ENCODE results near the gene GRAP.

The GRAP gene

DNA sequence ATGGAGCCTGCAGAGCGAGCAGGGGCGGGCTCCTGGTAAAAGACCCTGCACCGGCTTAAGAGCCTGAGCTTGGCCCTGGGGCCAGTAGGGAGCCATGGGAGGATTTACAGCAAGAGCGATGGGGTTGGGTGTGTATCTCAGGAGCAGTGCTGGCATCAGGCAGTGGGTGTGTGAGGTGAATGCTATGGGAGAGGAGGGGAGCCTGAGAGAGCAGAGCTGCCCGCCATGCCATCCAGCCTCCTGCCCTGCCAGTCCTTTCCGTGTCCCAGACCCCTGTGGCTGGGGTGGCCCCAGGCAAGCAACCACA is 65.5 kb downstream of the GRAP start:
- DNase-seq = no peak

DNA sequence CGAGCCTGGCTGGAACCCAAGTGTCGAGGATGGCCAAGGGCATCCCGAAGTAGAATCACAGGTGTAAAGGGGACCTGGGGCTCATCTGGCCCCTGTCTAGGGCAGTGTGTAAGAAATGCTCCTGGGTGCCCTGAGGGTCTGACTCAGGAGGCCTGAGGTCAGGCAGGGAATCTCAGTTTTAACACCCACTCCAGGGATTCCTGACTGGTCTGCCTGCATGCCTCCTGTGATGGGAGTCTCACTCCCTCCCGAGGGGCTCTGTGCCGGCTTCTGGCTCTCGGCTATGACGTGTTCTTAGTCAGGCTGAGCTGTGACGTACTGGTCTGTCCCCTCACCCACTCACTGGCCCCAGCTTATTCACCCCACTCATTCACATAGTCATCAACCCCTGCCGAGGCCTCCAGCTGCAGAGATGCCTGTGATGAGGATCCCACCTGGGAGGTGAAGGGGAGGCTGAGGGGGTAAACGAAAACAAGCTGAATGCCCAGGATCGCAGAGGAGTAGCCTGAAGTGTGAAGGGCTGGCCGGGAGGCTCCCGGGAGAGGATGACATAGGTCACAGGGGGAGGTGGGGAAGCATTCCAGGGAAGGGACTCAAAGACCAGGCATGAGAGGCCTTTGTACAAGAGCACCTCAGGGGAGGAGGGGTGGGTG is 65.9 kb downstream of the GRAP start:
- DNase-seq = no peak

GRCh38 chr17:18978655-18979054 is 68.1 kb downstream of the GRAP start:
- no peak for DNase-seq

- no peak for DNase-seq
These were observed 68.7 kb downstream of the GRAP start for GRCh38 chr17:18978050-18978449.

DNA sequence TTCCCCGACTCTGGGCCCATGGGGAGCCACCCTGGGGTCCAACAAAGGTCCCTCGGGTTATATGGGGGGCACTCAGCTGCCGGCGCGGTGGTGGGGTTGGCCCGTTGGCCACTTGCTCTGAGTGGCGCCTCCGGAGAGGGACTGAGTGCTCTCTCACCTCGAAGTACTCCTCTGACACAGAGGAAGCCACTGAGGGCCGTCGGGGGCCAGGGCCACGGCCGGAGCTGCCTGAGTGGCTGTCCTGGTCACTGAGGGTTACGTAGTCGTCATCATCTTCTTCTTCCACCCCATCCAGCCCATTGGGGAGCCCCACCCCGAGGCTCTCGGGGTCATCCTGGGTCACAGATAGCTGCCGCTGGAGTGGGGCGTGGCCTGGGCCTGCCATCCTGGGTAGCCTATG is 69.1 kb downstream of the GRAP start:
- DNase-seq = no peak

DNA sequence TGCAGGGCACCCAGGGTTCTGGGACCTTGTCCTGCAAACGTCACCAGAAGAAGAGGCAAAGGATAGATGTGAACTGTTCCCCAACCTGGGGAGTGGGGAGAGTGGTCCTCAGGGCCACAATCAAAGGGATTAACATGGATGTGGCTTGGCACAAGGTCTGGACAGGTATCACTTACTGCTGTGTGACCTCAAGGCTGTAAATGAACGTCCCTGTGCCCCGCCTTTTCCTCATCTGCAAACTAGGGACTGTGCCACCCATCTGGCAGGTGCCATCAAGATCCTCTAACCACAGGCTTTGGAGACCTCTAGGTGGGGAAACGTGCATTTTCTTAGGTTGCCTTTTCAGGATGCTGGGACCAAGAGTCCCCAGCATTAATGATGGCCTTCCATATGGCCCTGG is 69.7 kb downstream of the GRAP start:
- no peak for DNase-seq

DNA sequence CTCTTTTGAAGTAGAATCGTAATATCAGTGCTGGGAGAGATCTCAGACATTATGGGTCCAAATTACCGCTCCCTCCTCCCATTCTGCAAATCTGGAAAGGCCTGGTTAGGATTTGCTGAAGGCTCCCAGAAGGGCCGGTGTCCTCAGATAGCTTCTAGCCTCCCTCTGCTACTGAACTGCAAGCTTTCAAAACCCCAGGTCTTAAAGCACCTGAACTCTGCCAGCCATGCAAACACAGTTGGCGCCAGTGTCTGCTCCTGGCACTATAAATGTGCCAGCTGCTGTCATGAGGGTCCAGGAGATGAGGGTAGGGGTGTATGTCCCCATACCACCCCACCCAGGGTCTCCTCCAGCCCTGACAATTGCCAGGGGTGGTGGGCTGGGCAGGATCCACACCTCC is 70.6 kb downstream of the GRAP start:
- DNase-seq = no peak

DNA sequence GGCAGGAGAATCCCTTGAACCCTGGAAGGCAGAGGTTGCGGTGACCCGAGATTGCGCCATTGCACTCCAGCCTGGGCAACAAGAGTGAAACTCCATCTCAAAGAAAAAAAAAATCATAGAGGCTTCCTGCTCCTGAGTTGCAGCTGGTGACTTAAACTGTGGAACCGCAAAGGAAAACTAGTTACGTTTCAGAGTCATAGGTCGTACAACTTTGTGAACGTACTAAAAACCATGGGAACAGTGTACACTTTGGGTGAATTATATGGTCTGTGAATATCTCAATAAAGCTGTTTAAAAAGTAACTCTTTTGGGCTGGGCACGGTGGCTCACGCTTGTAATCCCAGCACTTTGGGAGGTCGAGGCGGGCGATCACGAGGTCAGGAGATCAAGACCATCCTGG is 71.2 kb downstream of the GRAP start:
- DNase-seq = no peak

DNA sequence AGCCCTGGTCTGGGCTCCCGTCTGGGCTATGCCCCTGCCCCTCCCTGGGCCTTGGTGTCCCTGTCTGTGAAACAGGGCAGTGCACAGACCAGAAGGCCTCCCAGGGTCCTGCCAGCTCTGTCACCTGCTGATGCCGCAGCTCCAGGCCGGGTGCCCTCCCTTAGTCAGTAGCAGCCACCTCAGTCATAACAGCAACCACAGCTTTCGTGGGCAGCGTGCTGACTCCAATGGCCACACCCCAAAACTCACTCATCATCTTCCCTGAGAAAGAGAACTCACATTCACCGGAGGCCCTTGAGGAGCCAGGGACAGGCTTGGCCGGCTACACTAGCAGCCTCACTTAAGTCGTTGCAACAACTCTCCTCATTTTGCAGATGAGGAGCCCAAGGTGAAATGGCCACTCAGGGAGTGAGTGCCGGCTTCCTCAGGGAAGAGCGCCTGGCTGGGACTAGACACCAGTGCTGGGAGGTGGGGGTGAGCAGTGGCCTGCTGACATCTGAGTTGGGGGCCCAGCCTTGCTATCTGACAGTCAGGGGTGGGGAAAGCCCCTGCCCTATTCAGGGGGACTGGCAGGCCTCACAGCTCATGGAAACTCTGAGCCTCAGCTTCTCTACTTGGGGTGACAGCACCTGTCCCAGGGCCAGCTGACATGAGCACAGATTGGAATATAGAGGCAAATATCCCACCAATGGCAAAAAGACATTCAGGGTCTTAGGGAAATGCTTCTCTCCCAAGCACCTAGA is 72.2 kb downstream of the GRAP start:
- DNase-seq = no peak

DNA sequence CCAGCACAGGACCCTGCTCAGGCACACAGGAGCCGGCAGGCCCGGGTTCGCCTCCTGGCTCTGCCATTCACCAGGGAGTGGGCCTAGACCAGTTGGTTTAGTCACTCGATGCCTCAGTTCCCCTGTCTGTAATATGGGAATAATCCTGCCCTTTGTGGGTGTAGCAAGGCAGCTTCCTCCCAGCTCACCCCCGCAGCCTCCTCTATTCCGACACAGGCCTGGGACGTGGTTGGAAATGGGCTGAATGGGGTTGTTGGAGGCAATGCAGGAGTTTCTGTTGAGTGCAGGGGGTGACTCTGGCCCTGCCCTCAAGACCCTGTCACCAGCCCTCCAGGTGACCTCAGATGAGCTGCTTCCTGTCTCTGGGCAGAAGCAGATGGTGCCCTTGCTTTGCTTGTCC is 75.0 kb downstream of the GRAP start:
- DNase-seq = no peak
